Erythroblast (primary cell): Measurements from ENCODE around the gene TPI1.
A peak's percentile ranks its signal among the peaks of the same experiment; 100 is the strongest.

Experiments
- GATA1 ChIP-seq: IDR thresholded peaks from 2 replicates; pipeline ENCODE4 v1.6.1; 2011; ENCODE audit warnings: low read depth, mild to moderate bottlenecking, control low read depth, low read length, moderate library complexity
- POLR2A ChIP-seq: IDR thresholded peaks from 2 replicates; pipeline ENCODE4 v1.6.1; 2011; ENCODE audit warnings: mild to moderate bottlenecking, low read length

DNA sequence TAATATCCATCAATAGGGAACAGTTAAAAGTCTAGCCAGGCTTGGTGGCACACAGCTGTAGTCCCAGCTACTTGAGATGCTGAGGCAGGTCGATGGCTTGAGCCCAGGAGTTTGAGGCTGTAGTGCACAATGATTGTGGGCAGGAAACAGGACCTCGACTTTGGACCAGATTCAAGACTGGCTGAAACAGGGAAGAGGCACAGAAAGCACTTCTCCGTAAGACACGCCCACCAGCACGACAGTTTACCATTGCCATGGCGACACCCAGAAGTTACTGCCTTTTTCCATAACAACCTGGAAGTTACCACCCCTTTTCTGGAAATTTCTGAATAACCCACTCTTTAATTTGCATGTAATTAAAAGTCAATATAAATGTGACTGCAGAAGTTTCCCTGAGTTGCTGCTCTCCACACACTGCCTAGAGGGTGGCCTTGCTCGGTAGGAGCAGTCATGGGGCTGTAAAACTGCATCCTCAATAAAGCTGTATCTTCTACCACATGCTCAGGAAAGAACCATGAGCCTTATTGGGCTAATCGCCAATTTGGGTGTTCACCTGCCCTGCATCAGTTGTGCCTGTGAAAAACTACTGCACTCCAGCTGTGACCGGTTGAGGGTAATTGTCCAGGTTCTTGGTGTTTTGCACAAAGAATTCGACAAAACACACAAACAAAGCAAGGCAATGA, 32.6 kb downstream of the TPI1 start:
- TF ChIP-seq POLR2A (peak; percentile 32), GATA1 (no peak)
